Stimulated activated CD4-positive, alpha-beta T cell treated with anti-CD3 and anti-CD28 coated beads, TNF-alpha, amount 100 ng/mL, for 4 hours (primary cell): ENCODE data around the gene CTSH.
A peak's percentile ranks its signal among the peaks of the same experiment; 100 is the strongest.
"Not testable (repeated sequence)": the region's sequence is repeated elsewhere in the genome, so short reads cannot be mapped to it uniquely, and the experiment has no call there.

Experiments
- DNase-seq, 3 experiments: peaks; one replicate each; pipeline ENCODE4 v3.0.0-alpha.2; 2020; ENCODE audit warnings: low read depth in 3 of 3

Gene CTSH

GRCh38 chr15:78880813-78881212, 64.0 kb downstream of the CTSH start:
- no peak for DNase-seq

GRCh38 chr15:78880242-78880533, 64.7 kb downstream of the CTSH start:
- no peak for DNase-seq

- no peak for DNase-seq
Measured at GRCh38 chr15:78879517-78880241, 65.2 kb downstream of the CTSH start.

- no peak for DNase-seq
Measured at GRCh38 chr15:78878356-78878755, 66.5 kb downstream of the CTSH start.

GRCh38 chr15:78876954-78877353, 67.9 kb downstream of the CTSH start:
- not testable (repeated sequence) for DNase-seq

- DNase-seq, result no peak
Measured at GRCh38 chr15:78875107-78875914, 69.5 kb downstream of the CTSH start.

GRCh38 chr15:78873793-78874765, 70.8 kb downstream of the CTSH start:
- DNase-seq, result peak in 1 of 3 experiments; percentile 10

- peak; percentile 79 to 86 (median 82) for DNase-seq
Measured at GRCh38 chr15:78872972-78873792, 71.7 kb downstream of the CTSH start.

GRCh38 chr15:78872155-78872971, 72.5 kb downstream of the CTSH start, which contains the start of gene MORF4L1:
MORF4L1 (plus strand) TSS chr15:78872890; CDS start chr15:78873018, 128 bp downstream.
- DNase-seq, result peak; percentile 88 to 93 (median 91)

- DNase-seq, result not testable (repeated sequence)
Measured at GRCh38 chr15:78871483-78872127, 73.2 kb downstream of the CTSH start.
